ENCODE measurements around the gene TRIM44. TPM values are rescaled to one million over a fixed set of nuclear protein-coding genes. Genes with fewer than 3 reads are reported as not detected.
"Not testable (repeated sequence)": the region's sequence is repeated elsewhere in the genome, so short reads cannot be mapped to it uniquely, and the experiment has no call there.

The TRIM44 gene
- total RNA-seq, 4 donors from 2014 or later = 24.6 to 54.2 (median 35.8) TPM

DNA sequence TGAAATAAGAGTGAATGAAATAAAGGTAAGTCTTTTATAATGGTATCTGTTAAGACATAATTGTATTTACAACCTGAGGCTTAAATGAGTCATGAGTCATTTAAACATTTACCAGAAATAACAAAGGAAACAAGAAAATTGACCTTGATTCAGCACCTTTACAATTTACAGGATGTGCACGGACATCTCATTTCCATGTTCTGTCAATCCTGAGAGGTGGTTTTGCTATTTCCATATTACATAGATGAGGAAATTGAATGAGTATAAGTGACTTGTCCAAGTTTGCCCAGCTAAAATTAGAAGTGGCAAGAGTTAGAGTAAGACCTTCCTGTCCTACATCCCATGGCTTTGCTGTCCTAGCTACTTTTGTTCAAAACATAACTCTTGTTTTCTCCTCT lies 89.1 kb downstream of the TRIM44 start:
- no peak for DNase-seq
- Histone ChIP-seq H3K4me3 (replicated peaks in 1 of 3) (no peak overlapping the region), H3K27ac (no peak overlapping the region), H3K4me1 (no peaks in the 10 kb centered on the region), H3K27me3 (no peaks in the 10 kb centered on the region), H3K36me3 (no peaks in the 10 kb centered on the region), H3K9me3 (no peaks in the 10 kb centered on the region)
- 83 to 90% methylated on average over 1 of the region's 1 CpG for WGBS, 2 donors
- TF ChIP-seq POLR2A (IDR thresholded peaks at IDR 0.05) = no peak
- TF ChIP-seq, protein P1, sequence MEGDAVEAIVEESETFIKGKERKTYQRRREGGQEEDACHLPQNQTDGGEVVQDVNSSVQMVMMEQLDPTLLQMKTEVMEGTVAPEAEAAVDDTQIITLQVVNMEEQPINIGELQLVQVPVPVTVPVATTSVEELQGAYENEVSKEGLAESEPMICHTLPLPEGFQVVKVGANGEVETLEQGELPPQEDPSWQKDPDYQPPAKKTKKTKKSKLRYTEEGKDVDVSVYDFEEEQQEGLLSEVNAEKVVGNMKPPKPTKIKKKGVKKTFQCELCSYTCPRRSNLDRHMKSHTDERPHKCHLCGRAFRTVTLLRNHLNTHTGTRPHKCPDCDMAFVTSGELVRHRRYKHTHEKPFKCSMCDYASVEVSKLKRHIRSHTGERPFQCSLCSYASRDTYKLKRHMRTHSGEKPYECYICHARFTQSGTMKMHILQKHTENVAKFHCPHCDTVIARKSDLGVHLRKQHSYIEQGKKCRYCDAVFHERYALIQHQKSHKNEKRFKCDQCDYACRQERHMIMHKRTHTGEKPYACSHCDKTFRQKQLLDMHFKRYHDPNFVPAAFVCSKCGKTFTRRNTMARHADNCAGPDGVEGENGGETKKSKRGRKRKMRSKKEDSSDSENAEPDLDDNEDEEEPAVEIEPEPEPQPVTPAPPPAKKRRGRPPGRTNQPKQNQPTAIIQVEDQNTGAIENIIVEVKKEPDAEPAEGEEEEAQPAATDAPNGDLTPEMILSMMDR (IDR thresholded peaks at IDR 0.05) = no peak
- intact Hi-C loops (cut with DNase I) = no loop called here

DNA sequence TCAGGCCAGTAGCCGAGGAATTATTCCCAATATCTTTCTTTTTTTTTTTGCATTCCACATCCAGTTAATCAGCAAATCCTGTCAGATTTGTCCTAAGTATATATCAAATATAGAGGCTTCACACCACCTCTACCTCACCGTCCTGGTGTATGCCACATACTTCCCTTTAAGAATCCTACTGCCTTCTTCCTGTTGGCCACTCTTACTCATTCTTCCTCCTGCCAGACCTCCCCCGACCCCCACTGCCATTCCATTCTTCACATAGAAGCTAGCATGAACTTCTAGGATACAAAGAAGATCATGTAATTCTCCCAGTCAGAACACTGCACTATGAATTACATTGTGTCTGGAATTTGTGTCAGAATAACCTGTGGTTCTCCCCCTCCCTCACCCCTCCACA lies 89.5 kb downstream of the TRIM44 start:
- 74 to 88% methylated on average over 3 of the region's 3 CpGs for WGBS, 2 donors
- H3K36me3 ChIP-seq = no peaks in the 10 kb centered on the region
- H3K27me3 ChIP-seq = no peaks in the 10 kb centered on the region
- TF ChIP-seq, protein P1 (IDR thresholded peaks at IDR 0.05) = no peak
- no peak for TF ChIP-seq POLR2A (IDR thresholded peaks at IDR 0.05)
- intact Hi-C loops (cut with DNase I) = no loop called here
- no peak for DNase-seq
- H3K4me1 ChIP-seq = no peaks in the 10 kb centered on the region
- H3K9me3 ChIP-seq = no peaks in the 10 kb centered on the region
- no peak overlapping the region for H3K27ac ChIP-seq
- H3K4me3 ChIP-seq (replicated peaks in 1 of 3) = no peak overlapping the region

DNA sequence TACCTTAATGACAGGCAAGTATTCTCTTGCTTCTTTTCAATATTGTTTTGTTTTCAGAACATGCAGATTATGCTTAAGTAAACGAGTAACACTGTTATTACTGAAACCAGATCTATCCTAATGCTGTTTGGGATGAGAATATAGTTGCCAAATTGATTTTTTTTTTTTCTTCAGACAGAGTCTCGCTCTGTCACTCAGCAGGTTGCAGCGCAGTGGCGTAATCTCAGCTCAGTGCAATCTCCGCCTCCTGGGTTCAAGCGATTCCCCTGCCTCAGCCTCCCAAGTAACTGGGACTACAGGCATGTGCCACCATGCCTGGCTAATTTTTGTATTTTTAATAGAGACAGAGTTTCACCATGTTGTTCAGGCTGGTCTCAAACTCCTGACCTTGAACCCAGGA lies 91.0 kb downstream of the TRIM44 start:
- H3K4me3 ChIP-seq (replicated peaks in 1 of 3); intact Hi-C loops (cut with DNase I); H3K27ac ChIP-seq; H3K36me3 ChIP-seq; H3K27me3 ChIP-seq; DNase-seq; H3K4me1 ChIP-seq; H3K9me3 ChIP-seq: not testable (repeated sequence)
- WGBS, 2 donors = 96 to 98% methylated on average over 6 of the region's 6 CpGs

DNA sequence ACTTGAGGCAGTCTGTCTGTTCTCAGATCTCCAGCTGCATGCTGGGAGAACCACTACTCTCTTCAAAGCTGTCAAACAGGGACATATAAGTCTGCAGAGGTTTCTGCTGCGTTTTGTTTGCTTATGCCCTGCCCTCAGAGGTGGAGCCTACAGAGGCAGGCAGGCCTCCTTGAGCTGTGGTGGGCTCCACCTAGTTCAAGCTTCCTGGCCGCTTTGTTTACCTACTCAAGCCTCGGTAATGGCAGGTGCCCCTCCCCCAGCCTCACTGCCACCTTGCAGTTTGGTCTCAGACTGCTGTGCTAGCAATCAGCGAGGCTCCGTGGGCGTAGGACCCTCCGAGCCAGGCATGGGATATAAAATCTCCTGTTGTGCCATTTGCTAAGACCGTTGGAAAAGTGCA lies 97.4 kb downstream of the TRIM44 start:
- H3K27me3 ChIP-seq; H3K27ac ChIP-seq; H3K4me3 ChIP-seq (replicated peaks in 1 of 3); intact Hi-C loops (cut with DNase I); H3K9me3 ChIP-seq; H3K4me1 ChIP-seq; H3K36me3 ChIP-seq; DNase-seq: not testable (repeated sequence)
- WGBS, 2 donors = 60 to 71% methylated on average over 4 to 8 of the region's 8 CpGs

DNA sequence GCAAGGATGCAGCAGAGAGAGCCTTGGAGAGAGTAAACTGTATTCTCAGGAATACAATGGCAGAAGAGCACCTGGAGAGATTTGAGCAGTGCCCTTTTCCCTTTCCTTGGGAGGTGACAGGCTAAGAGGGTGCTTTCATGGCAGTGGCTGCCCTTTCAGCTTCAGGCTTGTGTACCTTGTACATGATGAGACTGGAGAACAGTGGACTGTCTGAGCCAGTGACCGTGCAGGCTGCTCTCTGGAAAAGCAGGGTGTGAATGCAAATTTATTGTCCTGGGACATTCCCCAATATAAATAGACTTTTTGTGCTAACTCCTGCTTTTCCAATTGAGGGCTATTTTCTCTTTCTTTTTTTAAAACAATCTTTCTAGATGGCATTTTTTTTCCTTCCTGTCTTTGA lies 99.3 kb downstream of the TRIM44 start:
- Histone ChIP-seq H3K27me3 (no peaks in the 10 kb centered on the region), H3K4me1 (peaks cover 6% of the 10 kb centered on the region in 2 donors), H3K36me3 (no peaks in the 10 kb centered on the region), H3K4me3 (replicated peaks in 1 of 3) (no peak overlapping the region), H3K27ac (no peak overlapping the region), H3K9me3 (no peaks in the 10 kb centered on the region)
- no peak for DNase-seq
- intact Hi-C loops (cut with DNase I) = no loop called here
- WGBS, 2 donors = 50 to 67% methylated on average over 1 of the region's 1 CpG
- TF ChIP-seq, protein P1 (IDR thresholded peaks at IDR 0.05) = no peak
- TF ChIP-seq POLR2A (IDR thresholded peaks at IDR 0.05) = no peak

DNA sequence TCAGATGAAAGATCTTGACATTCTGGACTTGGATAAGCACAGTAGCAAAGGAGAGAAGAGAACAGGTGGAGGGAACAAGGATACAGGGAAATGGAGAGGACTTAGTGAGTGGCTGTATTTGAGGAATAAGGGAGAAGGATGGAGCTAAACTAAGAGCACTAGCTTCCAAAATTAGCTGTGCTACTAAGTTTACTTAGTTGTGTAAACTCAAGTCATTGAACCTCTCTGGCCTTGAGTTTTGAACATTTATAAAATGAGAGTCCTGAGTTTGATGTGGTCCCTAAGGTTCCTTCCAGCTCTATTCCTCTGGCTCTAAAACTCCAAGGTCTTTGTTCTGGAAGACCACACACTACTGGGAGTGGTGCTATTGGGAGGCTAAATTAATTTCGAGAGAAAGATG lies 100.7 kb downstream of the TRIM44 start:
- H3K4me1 ChIP-seq = peaks cover 6% of the 10 kb centered on the region in 2 donors
- DNase-seq = no peak
- WGBS, 2 donors = 96 to 100% methylated on average over 1 of the region's 1 CpG
- no peaks in the 10 kb centered on the region for H3K36me3 ChIP-seq
- no peak overlapping the region for H3K4me3 ChIP-seq (replicated peaks in 1 of 3)
- no peaks in the 10 kb centered on the region for H3K9me3 ChIP-seq
- H3K27me3 ChIP-seq = no peaks in the 10 kb centered on the region
- TF ChIP-seq POLR2A (IDR thresholded peaks at IDR 0.05) = no peak
- TF ChIP-seq, protein P1 (IDR thresholded peaks at IDR 0.05) = no peak
- H3K27ac ChIP-seq = no peak overlapping the region
- intact Hi-C loops (cut with DNase I) = no loop called here

All from thyroid gland (tissue), 4 donors.